Activated CD8-positive, alpha-beta memory T cell treated with anti-CD3 and anti-CD28 coated beads for 24 hours (primary cell): ENCODE measurements around the gene INVS.
"Not testable (repeated sequence)": the region's sequence is repeated elsewhere in the genome, so short reads cannot be mapped to it uniquely, and the experiment has no call there.

ENCODE experiments used
- DNase-seq: peaks from one replicate; pipeline ENCODE4 v3.0.0-alpha.2; 2020

INVS gene

GRCh38 chr9:100083448-100084127 lies 15.5 kb upstream of the INVS start:
- no peak for DNase-seq

- DNase-seq = no peak
Observed at GRCh38 chr9:100084128-100084453, 15.0 kb upstream of the INVS start.

DNA sequence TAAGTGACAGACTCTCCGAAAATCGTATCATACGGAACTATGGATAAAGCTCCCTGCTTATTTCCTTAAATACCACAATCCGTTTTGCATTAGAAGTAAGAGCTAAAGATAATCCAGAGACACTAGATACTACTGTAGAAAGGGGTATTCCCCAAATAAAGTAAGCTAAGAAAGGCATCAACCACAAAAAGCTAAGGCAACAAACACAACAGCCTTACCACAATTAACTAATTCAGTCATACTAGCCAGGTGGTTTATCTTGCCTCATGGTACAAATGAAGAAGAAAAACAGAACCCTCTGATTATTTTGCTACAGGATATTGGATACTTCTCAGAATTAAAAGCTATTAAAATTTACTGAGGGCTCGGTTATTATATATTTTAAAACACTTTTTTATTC lies 14.3 kb upstream of the INVS start:
- DNase-seq = no peak

GRCh38 chr9:100086097-100086635 lies 12.9 kb upstream of the INVS start:
- no peak for DNase-seq

DNA sequence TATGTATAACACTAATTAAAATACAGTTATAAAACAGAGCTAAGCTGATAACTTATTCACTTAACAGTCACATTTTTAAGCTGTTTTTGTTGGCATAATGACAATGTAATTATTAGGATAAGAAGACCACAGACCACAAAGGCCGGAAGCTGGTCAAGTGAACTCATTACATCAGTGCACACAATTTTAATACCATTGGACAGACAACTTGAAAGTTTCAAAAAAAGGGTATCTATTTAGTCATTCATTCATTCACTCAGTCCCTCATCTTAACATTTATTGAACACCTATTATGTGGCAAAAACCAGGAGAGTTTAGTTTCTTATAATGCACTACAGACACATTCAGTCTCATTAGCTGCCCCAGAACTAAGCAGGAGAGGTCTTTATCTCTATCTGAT lies 11.8 kb upstream of the INVS start:
- DNase-seq = no peak

- no peak for DNase-seq
Observed at GRCh38 chr9:100088202-100088601, 10.8 kb upstream of the INVS start.

DNA sequence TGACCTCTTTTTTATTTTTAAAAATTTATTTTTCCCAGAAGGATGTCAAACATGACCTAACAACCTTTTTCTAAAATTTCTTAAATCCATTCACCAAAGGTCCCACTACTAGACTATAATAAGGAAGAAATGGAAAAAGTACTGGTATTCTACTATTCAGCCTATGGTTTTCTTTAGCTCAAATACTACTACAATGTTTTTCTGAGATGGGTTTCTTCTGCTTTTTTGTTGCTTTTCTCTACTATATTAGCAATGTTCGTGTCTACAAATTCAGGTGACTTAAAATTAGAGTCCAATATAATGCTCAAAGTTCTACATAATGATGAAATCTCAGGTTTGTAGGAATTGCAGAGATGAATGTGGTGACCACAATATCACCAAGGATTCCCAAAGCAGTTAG lies 8.2 kb upstream of the INVS start:
- no peak for DNase-seq

DNA sequence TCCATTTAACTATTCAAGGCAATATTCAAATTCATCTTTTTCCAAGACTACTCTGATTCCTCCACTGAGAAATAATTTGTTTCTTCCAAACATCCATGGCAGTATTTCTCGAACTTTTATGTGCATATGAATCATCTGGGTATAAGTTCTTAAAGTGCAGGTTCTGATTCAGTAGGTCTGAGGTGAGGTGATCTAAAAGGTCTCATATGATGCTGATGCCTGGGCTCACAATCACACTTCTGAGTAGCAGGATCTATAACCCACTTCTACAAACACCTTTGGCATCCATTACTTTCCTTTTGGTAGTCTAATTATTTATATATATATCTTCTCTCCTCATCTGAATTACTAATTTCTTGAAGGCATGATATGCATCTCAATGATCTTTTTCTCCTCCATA lies 7.4 kb upstream of the INVS start:
- DNase-seq = no peak

GRCh38 chr9:100092066-100092465 lies 7.0 kb upstream of the INVS start:
- no peak for DNase-seq

DNA sequence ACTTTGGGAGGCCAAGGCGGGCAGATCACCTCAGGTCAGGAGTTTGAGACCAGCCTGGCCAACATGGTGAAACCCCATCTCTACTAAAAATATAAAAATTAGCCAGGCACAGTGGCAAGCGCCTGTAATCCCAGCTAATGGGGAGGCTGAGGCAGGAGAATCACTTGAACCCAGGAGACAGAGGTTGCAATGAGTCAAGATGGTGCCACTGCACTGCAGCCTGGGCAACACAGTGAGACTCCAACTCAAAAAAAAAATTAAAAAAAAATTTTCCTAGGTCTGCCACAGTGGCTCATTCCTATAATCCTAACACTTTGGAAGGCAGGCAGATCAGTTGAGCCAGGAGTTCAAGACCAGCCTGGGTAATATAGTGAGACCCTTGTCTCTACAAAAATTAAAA lies 4.6 kb upstream of the INVS start:
- not testable (repeated sequence) for DNase-seq

DNA sequence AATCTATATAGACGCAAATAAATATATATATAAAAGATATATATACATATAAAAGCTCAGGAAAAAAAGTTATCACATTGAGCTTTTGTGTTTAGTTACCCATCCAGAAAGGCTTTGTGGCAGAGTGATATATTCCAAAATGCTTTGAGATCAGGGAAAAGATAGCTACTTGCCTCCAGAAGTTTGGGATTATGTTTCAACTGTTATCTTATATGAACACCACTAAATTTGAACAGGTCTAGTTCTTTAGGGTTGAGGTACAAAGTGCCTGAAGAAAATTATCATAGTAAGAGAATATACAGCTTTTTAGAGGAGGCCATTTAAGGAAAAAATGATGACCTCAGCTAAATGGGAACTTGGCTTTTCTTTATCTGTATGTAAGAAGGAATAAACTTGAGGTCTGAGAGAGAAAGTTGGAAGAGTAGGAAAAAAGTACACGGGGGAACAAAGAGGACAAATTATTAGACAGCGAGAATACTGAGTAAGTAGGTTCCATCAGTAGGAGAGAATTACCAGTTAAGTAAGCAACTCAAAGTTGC lies 2.6 kb upstream of the INVS start:
- no peak for DNase-seq

DNA sequence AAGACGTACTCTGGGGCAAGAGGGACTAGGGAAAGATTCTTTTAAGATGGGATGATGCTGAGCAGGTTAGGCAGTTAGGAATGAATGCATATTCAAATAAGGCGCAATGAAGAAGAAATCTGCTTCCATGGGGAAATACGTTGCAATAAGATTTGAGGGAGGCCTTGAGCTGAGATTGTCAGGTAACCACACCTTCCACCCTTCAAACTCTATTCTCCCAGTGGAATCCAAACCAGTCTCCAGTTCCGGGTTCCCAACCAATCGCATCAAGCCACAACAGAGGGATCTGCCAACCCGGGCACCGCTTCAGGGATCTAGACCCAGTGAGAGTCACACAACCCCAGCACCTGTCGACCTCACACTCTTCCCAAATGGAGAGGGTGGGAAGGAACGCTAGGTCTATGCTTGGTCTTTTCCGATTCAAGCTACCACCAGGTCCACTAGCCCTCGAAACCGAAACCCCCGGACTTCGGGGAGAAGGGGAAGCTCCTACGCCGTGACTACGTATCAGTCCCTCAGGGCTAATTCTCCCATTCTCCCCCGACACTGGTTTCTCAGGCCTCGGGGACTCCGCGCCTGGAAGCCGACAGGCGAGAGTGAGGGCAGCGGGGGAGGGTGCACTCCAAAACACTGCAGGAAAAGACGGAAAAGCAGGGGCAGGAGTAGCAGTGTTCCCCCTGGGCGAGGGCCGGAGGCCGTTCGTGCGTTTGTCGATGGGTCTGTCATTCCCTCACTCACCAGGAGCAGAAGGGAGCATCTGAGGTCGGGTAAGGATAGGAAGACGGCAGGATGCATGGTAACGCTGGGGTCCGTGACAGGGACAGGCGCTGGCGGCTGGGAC lies 777 bp upstream of the INVS start:
- DNase-seq = no peak

GRCh38 chr9:100099722-100100042 lies 639 bp downstream of the INVS start:
- DNase-seq = peak; percentile 65

DNA sequence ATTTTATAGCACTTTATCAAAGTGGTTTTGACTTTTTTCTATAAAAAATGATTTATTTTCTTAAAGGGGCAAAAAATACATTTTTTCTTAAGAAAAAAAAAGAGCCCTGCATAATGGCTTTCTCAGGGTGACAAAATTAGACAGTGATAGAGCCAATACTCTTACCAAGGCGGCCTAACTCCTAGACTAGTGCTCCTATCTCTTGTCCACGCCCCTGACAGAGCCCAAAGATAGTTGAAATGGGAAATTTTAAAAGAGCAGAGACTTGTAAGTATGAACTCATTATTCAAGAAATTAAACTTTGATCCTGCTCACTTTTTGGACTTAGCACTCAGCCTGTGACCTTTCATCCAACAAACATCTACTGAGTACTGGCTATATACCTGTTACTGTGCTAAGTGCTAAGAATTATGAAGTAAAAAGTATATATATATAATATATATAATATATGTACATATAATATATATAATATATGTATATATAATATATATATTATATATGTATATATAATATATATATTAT lies 1.2 kb downstream of the INVS start:
- DNase-seq = no peak

DNA sequence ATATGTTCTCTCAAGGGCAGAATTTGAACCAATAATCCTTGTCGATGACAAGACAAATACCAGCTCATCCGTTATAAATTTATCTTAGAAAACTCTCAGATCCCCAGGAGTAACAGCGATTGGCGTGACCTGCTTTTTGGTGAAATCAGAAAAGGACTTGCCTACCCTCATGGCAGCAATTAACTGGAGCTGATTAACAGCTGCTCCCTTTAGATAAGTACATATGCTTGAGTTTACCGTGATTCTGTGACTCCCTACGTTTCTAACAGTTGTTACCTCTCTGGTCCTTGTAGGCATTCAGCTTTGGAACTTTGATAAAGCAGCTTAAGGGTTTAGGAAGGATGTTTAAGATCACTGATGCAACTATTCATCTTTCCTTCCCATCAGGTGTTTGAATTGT lies 2.6 kb downstream of the INVS start:
- DNase-seq = no peak

- no peak for DNase-seq
Observed at GRCh38 chr9:100104314-100104713, 5.3 kb downstream of the INVS start.

DNA sequence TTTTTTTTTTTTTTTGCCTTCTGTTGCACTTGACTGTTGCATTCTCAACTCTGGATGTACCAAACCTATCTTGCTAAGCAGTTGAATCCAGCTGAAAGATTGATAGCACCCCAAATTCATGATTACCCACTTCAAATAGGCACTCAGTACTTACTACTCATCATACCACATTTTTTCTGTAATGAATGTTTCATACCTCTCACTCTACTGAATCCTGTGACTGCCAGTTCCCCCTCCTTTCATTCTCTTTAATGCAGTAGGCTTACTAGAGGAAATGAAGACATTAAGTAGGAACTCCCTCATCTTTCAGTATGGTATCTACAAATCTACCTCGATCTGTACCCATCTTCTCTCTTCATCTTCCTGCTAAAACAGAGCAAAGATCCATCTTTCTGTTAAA lies 6.8 kb downstream of the INVS start:
- DNase-seq = no peak

GRCh38 chr9:100106616-100107015 lies 7.6 kb downstream of the INVS start:
- no peak for DNase-seq

DNA sequence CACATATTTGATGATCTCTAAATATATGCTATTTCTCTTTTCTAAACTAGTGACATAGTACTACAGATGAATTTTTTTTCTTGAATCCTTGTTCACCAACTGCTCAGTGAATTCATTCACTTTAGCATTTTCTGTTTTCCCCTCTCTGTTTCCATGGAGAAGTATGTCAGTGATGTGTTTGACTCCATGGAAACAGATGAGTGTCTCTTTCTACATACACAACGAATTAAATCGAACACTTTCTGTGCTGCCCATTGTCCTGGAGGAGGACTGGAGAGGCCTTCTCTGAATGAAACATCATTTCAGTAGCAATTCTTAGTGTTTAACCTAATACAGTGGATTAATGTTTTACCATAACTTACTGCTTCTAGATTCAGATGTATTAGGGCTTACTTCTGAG lies 9.5 kb downstream of the INVS start:
- no peak for DNase-seq

DNA sequence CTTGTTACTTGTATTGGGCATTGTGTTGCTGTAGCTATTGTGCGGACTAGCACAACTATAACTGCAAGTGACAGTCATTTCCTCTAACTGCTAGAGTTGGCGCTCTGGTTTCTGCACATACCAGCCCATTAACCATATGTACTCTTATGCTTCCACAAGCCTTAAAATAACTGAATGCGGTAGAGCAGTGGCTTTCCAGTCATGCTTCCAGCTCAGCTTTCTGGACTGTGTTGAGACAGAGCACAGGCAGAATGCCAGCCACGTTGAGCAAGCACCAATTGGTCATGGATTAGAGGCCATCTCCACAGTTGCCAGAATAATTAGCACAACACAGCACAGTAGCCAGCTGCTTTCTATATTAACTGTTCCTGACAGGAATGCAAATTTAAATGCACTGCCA lies 12.2 kb downstream of the INVS start:
- no peak for DNase-seq

GRCh38 chr9:100112677-100113336 lies 13.8 kb downstream of the INVS start:
- no peak for DNase-seq

DNA sequence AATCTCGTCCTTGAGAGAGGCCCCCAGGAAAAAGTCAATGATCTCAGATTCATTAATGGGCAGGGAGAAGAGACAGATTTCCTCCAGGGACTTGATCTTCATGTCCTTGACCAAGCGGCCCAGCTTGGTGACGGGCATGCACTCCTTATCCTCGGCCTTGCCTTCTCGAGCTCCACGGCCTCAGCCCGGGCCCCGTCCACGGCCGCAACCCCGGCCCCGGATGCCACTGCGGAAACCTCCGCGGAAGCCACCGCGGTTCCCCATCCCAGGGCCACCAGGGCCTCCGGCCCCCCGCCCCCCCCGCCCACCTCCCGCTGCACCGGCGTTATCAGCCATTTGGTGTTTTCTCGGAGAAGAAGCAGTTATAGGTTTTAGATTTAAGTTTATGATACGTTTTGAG lies 18.3 kb downstream of the INVS start:
- no peak for DNase-seq

DNA sequence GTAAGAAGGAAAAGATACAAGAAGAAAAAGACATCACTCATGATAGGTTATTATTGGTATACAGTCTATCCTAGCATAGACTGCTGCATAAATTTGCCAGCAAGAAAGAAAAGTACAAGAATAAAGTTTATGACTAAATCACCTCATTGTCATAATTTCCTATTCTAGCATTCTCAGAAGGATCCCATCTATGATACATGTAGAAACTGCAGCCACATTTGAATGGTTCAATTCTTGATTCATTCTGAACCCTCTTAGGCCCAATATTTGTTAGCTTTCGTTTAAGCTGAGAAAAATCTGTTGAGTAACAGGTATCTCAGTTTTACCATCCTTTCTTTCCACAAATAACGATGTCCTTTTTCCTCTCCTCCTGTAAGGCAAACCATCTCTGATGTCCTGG lies 21.2 kb downstream of the INVS start:
- no peak for DNase-seq

DNA sequence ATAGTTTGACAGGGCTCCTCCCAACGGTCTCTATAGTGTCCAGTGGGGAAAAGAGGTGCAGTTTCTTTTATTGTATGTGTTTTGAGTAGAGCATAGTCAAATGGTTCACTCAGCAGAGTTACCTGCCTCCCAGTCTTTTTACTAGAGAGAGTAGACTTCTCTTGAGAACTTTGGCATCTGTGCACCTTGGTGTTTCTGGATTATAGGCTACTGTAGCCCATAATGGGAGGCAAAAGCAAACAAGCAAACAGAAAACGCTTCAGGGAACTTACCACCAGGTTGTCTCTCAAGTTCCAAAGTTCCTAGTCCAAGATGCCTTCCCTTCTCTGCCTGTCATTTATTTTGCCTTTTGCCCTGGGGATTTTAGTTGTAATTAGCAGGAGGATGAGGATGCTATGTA lies 26.2 kb downstream of the INVS start:
- DNase-seq = no peak
